Endothelial cell of umbilical vein (primary cell): Measurements from ENCODE around the gene USP6NL.

Source experiments
- EZH2 ChIP-seq: IDR thresholded peaks from 2 replicates; pipeline ENCODE4 v1.6.1; 2012; ENCODE audit warnings: borderline replicate concordance, low read depth, mild to moderate bottlenecking, moderate library complexity, low read length, inconsistent platforms; ENCODE audit not compliant: severe bottlenecking
- GATA2 ChIP-seq: IDR thresholded peaks from 2 replicates; pipeline ENCODE4 v1.7.0; 2011; ENCODE audit warnings: low read depth, mild to moderate bottlenecking, moderate library complexity, mixed read lengths, low read length; ENCODE audit not compliant: insufficient read length, insufficient read depth
- JUN ChIP-seq: IDR thresholded peaks from 2 replicates; pipeline ENCODE4 v1.6.1; 2011; ENCODE audit warnings: borderline replicate concordance, low read depth; ENCODE audit not compliant: insufficient read length, insufficient read depth
- MYC ChIP-seq: IDR thresholded peaks from one replicate; pipeline ENCODE4 v1.6.1; 2011; ENCODE audit warnings: mild to moderate bottlenecking, low read depth, low read length
- POLR2A ChIP-seq: IDR thresholded peaks from 2 replicates; pipeline ENCODE4 v1.6.1; 2012; ENCODE audit warnings: low read depth, mild to moderate bottlenecking, control low read depth, low read length
- POLR2AphosphoS5 ChIP-seq: IDR thresholded peaks from 2 replicates; pipeline ENCODE4 v1.6.1; 2012; ENCODE audit warnings: low read depth, mild to moderate bottlenecking, control low read depth, low read length, moderate library complexity; ENCODE audit not compliant: insufficient read depth
- TF ChIP-seq, protein P1 (sequence below), 2 donors: IDR thresholded peaks; 1 replicate in 1 of 2; 2 replicates in 1 of 2; pipeline ENCODE4 v1.5.1; 2011; ENCODE audit warnings: low read length in 2 of 2, mild to moderate bottlenecking in 2 of 2, moderate library complexity in 2 of 2, control low read depth in 1 of 2, inconsistent platforms in 1 of 2, low read depth in 1 of 2; ENCODE audit not compliant: insufficient read depth in 1 of 2; ENCODE audit errors: extremely low read depth in 1 of 2
- TF ChIP-seq, protein P2 (sequence below): IDR thresholded peaks from 2 replicates; pipeline ENCODE4 v1.6.1; 2011; ENCODE audit not compliant: insufficient read depth, insufficient read length

DNA sequence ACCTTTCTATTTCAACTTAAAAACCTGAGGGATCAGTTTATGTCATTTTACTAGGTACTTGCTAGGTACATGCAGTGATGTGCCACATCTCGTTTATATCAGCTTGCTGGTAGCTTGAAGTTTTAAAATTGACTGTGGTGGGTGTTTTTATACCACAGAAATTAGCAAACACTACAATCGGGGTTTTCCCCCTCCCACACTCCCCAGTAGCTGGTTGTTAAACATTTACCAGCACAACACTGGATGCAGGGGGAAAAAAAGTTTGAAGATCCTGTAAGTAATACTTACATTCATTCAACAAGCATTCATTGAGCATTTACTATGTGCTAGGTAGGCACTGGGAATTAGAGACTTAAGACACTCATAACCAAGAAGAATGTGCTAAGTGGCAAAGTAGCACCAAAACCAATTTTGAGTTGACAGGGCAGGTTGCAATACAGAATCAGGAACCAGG, 32.6 kb downstream of the USP6NL start:
- TF ChIP-seq, protein P1, sequence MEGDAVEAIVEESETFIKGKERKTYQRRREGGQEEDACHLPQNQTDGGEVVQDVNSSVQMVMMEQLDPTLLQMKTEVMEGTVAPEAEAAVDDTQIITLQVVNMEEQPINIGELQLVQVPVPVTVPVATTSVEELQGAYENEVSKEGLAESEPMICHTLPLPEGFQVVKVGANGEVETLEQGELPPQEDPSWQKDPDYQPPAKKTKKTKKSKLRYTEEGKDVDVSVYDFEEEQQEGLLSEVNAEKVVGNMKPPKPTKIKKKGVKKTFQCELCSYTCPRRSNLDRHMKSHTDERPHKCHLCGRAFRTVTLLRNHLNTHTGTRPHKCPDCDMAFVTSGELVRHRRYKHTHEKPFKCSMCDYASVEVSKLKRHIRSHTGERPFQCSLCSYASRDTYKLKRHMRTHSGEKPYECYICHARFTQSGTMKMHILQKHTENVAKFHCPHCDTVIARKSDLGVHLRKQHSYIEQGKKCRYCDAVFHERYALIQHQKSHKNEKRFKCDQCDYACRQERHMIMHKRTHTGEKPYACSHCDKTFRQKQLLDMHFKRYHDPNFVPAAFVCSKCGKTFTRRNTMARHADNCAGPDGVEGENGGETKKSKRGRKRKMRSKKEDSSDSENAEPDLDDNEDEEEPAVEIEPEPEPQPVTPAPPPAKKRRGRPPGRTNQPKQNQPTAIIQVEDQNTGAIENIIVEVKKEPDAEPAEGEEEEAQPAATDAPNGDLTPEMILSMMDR (IDR thresholded peaks at IDR 0.05; ENCODE audit: extremely low read depth in 1 of 2, insufficient read depth in 1 of 2, low read depth in 1 of 2, low read length in 2 of 2) = no peak
- TF ChIP-seq POLR2AphosphoS5 (no peak), POLR2A (no peak), EZH2 (no peak), JUN (no peak), GATA2 (no peak), MYC (no peak)
- TF ChIP-seq, protein P2, sequence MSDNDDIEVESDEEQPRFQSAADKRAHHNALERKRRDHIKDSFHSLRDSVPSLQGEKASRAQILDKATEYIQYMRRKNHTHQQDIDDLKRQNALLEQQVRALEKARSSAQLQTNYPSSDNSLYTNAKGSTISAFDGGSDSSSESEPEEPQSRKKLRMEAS = no peak
